Kidney (tissue), 14 donors: ENCODE data around the gene CMIP. TPM values are rescaled to one million over a fixed set of nuclear protein-coding genes. Genes with fewer than 3 reads are reported as not detected.

Experiments
- DNase-seq, 5 donors: peaks; one replicate each; pipeline ENCODE4 v3.0.0-alpha.2; 2013 to 2020
- FAIRE-seq: peaks from 2 replicates; lab custom pipeline; 2012; peaks lifted over from hg19 to GRCh38; lab: Jason Lieb, UNC
- H3K27ac ChIP-seq, 2 donors: one replicate each; pipeline ENCODE4 v1.7.0; 2013; ENCODE audit warnings: low read depth in 2 of 2, low read length in 2 of 2, inconsistent platforms in 1 of 2
- H3K27me3 ChIP-seq: one replicate; pipeline ENCODE4 v1.7.1; 2013; ENCODE audit warnings: low read length, inconsistent platforms; ENCODE audit not compliant: control insufficient read depth, insufficient read depth
- H3K36me3 ChIP-seq, 3 donors: one replicate each; pipeline versions ENCODE4 v1.7.0 to v1.7.1; 2013; ENCODE audit warnings: low read length in 3 of 3, control low read depth in 1 of 3, inconsistent platforms in 1 of 3; ENCODE audit not compliant: insufficient read depth in 3 of 3, control insufficient read depth in 2 of 3
- H3K4me1 ChIP-seq, 3 donors: one replicate each; pipeline versions ENCODE4 v1.7.0 to v1.7.1; 2013; ENCODE audit warnings: low read length in 3 of 3, inconsistent platforms in 1 of 3, low read depth in 1 of 3; ENCODE audit not compliant: control insufficient read depth in 2 of 3, insufficient read depth in 2 of 3
- H3K4me3 ChIP-seq, 3 donors: one replicate each; pipeline versions ENCODE4 v1.7.0 to v1.8.1; 2013; ENCODE audit warnings: low read length in 3 of 3, control low read depth in 1 of 3, inconsistent platforms in 1 of 3
- H3K9ac ChIP-seq, 3 donors: one replicate each; pipeline versions ENCODE4 v1.7.0 to v1.7.1; 2013; ENCODE audit warnings: low read length in 3 of 3, control low read depth in 1 of 3, inconsistent platforms in 1 of 3
- H3K9me3 ChIP-seq, 3 donors: one replicate each; pipeline versions ENCODE4 v1.7.0 to v1.7.1; 2013; ENCODE audit warnings: low read length in 3 of 3, control low read depth in 1 of 3, inconsistent platforms in 1 of 3; ENCODE audit not compliant: control insufficient read depth in 2 of 3, insufficient read depth in 1 of 3
- intact Hi-C: fragments of 100-400 bp; cut with DNase I; formaldehyde crosslinking; loops from one replicate; pipeline ENCODE4 v1.11.1; 2022
- polyA plus RNA-seq: library from polyadenylated mRNA; stranded (reverse); fragments of 350-450 nt; fragmentation: Illumina TruSeq; extraction: RNeasy Lipid Tissue Mini Kit (QIAGEN cat#74804); gene quantifications from one replicate; pipeline ENCODE4 v1.2.3, GENCODE V29; 2014; ENCODE audit warnings: low read depth, low replicate concordance; ENCODE audit not compliant: insufficient read depth
- total RNA-seq: library from RNA; stranded (reverse); fragmentation: NEBNext Ultra II Directional; extraction: Animal tissue kit (Norgen Biotek cat#: 25700); gene quantifications from one replicate; pipeline ENCODE4 v1.2.1, GENCODE V29; 2021
- TF ChIP-seq, protein P1 (sequence below): IDR thresholded peaks from 3 replicates; pipeline ENCODE4 v1.5.1; 2012; ENCODE audit warnings: mild to moderate bottlenecking, moderate library complexity, borderline replicate concordance; ENCODE audit not compliant: insufficient read depth; ENCODE audit errors: extremely low read depth
- donor health status: control.
- donor health status: control.
- donor health status: control.
- donor health status: control.
- donor health status: control.
- donor health status: DM: yes; HTN: yes; CAD: no.
- donor health status: Normal renal cell carcinoma (clear cell type).

Gene CMIP
- total and polyA plus RNA-seq, 2 donors from 2014 or later = 16.6 to 65.7 TPM

DNA sequence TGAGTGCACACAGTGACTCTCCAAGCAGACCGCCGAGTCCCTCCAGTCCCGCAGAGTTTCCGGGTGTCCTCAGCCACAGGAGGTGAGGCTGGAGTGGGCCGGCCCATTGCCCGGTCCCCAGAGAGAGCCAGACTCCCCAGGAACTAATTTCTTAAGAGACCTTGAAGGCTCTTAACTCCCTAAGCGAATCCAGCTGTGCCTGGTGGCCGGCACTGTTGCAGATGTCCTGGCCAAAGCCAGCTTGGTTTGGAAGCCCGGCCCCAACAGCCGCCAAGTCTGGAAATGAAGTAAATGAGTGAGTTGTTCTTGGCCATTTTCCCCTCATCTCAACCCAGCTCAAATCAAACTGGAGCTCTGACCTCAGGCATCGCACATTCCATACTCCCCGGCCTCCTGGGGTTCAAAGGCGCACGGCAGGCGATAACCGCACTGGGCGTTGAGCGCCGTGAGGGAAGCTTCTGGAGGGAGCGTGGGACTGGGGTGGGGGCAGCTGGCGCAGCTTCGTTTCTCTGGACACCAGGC lies 42.0 kb downstream of the CMIP start:
- TF ChIP-seq, protein P1, sequence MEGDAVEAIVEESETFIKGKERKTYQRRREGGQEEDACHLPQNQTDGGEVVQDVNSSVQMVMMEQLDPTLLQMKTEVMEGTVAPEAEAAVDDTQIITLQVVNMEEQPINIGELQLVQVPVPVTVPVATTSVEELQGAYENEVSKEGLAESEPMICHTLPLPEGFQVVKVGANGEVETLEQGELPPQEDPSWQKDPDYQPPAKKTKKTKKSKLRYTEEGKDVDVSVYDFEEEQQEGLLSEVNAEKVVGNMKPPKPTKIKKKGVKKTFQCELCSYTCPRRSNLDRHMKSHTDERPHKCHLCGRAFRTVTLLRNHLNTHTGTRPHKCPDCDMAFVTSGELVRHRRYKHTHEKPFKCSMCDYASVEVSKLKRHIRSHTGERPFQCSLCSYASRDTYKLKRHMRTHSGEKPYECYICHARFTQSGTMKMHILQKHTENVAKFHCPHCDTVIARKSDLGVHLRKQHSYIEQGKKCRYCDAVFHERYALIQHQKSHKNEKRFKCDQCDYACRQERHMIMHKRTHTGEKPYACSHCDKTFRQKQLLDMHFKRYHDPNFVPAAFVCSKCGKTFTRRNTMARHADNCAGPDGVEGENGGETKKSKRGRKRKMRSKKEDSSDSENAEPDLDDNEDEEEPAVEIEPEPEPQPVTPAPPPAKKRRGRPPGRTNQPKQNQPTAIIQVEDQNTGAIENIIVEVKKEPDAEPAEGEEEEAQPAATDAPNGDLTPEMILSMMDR = no peak
- Histone ChIP-seq H3K27ac (peak overlapping the region in 1 of 2 donors; percentile 14), H3K36me3 (no peaks in the 10 kb centered on the region), H3K27me3 (no peaks in the 10 kb centered on the region), H3K4me3 (no peak overlapping the region), H3K9me3 (no peaks in the 10 kb centered on the region), H3K4me1 (peaks cover under 1 to 54% (median 41%) of the 10 kb centered on the region in 3 donors), H3K9ac (no peak overlapping the region)
- intact Hi-C loops = no loop called here
- DNase-seq (peak in 4 of 5 donors; percentile 53 to 92 (median 78)), FAIRE-seq (no peak)

GRCh38 chr16:81487301-81487720 lies 42.7 kb downstream of the CMIP start:
- TF ChIP-seq, protein P1 = no peak
- Histone ChIP-seq H3K36me3 (no peaks in the 10 kb centered on the region), H3K9ac (no peak overlapping the region), H3K27ac (no peak overlapping the region), H3K9me3 (no peaks in the 10 kb centered on the region), H3K4me1 (peaks cover 4 to 53% (median 48%) of the 10 kb centered on the region in 3 donors), H3K27me3 (no peaks in the 10 kb centered on the region), H3K4me3 (no peak overlapping the region)
- intact Hi-C loops = no loop called here
- FAIRE-seq (no peak), DNase-seq (peak in 1 of 5 donors; percentile 79)

DNA sequence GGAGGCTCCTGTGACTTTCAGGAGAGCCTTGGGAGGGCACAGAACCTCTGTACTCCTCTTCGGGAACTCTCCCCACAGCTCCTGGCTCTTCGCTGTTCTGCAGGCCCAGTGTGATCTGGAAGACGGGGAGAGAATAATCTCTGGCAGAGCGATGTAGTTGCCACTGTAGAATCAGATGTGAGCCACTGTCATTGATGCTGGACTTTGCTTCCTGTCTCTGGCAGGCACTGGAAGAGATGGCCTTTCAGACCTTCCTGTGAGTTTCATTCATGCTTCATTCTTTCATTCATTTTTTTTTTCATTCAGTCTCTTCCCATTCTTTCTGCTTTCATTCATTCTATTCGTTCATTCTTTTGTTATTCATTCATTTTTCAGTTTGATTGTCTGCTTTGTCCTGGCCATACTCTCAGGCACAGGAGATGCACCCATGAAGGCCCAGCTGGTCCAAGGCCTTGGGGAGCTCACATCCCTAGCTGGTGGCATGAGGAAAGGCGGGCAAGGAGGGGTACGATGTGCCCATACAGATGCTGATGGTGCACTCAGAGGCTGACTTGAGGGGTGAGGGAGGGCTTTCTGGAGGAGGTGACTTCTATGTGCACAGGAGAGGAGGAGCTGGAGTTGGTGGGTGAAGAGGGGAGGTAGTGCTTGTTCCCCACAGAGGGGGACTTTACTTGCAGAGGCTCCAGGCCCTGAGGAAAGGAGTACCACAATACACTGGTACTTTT lies 44.2 kb downstream of the CMIP start:
- Histone ChIP-seq H3K27ac (peak overlapping the region in 1 of 2 donors; percentile 12), H3K4me3 (no peak overlapping the region), H3K9ac (no peak overlapping the region), H3K36me3 (no peaks in the 10 kb centered on the region), H3K9me3 (no peaks in the 10 kb centered on the region), H3K4me1 (peaks cover 4 to 62% (median 58%) of the 10 kb centered on the region in 3 donors), H3K27me3 (no peaks in the 10 kb centered on the region)
- no peak for FAIRE-seq
- intact Hi-C loops = no loop called here
- TF ChIP-seq, protein P1 = no peak
- peak in 1 of 5 donors; percentile 62 for DNase-seq
